Left renal cortex interstitium (tissue), 4 donors: ENCODE data around the gene FOXL1. TPM values are rescaled to one million over a fixed set of nuclear protein-coding genes. Genes with fewer than 3 reads are reported as not detected.

Experiments used
- DNase-seq, 4 donors: peaks; one replicate each; pipeline ENCODE4 v3.0.0-alpha.2; 2013; ENCODE audit warnings: low read depth in 4 of 4, low spot score in 2 of 4, missing footprints in 1 of 4
- polyA plus RNA-seq, 4 donors: library from polyadenylated mRNA; unstranded; fragments of 120-200 nt; gene quantifications; one replicate each; pipeline ENCODE4 v1.2.1, GENCODE V29; 2013; ENCODE audit not compliant: insufficient read length in 4 of 4

Gene FOXL1
- polyA plus RNA-seq, 4 donors, result 13.5 to 24.2 (median 19.0) TPM

- no peak for DNase-seq
These were observed 10.4 kb upstream of the FOXL1 start for GRCh38 chr16:86567701-86568581.

- DNase-seq, result no peak
These were observed 9.4 kb upstream of the FOXL1 start for GRCh38 chr16:86568677-86569623.

- no peak for DNase-seq
These were observed 8.5 kb upstream of the FOXL1 start for GRCh38 chr16:86569701-86570447.

GRCh38 chr16:86570558-86571529, 7.5 kb upstream of the FOXL1 start:
- no peak for DNase-seq

- DNase-seq, result no peak
These were observed 6.8 kb upstream of the FOXL1 start for GRCh38 chr16:86571530-86571915.

DNA sequence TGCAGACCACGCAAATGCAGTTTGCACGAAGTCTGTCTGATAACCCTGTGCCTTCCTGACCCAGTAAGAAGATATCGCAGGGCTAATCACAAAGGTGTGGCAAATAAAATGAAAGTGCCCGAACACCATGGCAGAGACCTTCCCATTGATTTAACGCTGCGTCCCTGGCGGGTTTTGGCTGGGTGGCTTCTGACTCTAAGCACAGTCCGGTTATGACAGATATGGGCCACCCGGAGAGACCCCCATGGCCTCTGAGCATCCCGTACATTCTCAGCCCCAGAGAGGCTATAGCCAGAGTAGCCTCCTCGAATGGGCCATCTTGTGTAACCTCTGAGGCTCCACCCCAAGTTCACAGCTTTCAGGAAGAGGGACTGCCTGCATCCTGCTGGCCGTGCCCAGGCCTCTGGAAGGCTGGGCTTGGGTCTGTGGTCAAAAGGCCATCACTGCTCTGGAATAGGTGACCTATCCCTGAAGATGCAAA, 6.3 kb upstream of the FOXL1 start:
- DNase-seq, result no peak

DNA sequence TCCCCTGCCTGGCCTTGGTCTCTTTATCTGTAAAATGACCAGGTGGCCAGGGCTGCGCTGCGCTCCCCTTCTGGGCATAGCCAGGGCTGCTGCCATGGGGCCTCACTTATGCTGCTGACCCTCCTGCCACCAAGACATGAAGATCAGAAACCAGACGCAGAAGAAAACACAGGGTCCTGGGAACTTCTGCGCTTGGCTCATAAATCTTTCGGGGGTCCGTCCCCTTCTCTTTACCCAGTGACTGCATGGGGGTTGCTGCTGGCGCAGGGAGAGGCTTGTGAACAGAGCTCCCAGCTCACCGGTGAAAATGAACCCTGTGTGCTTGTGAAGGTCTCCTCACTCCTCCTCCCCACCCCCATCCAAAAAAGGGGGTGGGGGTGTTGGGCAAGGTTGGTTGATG, 5.7 kb upstream of the FOXL1 start:
- DNase-seq, result no peak

DNA sequence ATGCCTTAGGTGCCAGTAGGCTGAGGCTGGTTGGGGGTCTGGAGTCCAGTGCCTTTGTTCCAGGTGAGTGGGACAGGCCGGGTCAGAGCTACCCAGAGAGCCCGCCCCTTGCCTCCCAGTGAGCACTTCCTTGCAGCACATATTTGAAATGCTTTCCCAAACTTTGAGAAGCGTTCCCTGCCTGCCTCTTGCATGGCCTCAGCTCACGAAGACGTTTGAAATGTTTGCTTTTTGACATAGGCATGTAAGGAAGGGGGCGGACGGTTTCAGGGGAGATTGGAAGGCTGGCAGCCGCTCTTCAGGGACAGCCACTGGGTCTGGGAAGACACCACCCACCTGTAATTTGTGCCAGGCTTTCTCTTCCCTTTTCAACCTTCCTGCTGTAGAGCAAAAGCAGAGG, 5.1 kb upstream of the FOXL1 start:
- no peak for DNase-seq

DNA sequence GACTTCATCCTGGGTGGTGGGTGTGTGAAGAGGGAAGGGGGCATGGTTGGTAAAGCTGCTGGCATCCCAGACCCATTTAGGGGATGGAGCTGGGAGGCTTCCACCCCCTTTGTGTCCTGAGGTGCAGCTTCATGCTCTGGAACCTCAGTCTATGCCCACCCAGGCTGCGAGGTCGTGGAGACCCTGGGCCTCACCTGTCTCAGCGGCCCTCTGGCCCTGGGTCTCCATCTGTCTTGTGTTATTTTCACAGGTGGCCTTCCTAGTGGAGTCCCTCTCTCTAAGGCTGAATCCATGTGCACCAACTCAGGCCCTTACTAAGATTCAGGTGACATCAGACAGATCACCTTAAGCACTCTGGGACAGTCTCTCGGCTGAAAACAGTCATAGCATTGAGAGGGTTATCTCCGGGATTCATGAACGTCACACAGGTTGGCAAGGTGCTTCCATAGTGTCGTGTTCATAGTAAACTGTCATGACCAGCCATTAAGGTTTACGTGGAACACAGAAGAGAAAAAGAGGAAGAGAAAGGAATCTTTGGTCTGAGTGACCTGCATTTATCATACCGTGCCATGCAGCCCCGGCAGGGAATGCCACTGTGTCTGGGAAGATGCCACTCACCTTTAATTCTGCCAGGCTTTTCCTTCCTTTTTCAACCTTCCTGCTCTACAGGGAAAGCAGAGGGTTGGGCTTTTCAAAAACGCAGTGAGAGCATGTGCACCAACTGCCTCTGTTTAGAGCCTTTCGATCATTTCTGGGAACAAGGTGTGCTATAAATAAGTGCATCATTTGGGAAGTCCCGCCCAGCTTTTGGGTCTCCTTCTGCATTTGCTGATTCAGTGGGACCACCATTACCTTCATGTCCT, 4.5 kb upstream of the FOXL1 start:
- no peak for DNase-seq

DNA sequence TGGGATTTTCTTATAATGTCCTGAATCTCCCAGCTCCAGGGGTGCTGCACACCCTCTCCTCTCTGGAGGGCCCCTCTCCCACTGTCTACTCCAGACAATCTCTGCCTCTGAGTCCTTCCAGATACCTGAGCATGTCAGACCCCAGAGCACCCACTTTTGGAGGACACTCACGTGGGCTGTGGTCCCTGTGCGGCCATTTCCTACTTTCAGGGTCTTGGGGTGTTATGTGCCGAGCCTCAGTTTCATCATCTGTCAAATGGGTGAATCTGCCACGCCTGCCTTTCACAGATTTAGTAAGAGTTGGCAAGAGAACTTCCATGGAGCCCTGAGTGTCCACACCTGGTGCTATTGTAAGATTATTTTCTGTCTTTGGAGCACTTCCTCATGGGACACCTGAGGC, 3.7 kb upstream of the FOXL1 start:
- no peak for DNase-seq

GRCh38 chr16:86575095-86575685, 3.2 kb upstream of the FOXL1 start:
- no peak for DNase-seq

GRCh38 chr16:86575754-86576557, 2.4 kb upstream of the FOXL1 start:
- peak in 2 of 4 donors; percentile 89 to 93 for DNase-seq

DNA sequence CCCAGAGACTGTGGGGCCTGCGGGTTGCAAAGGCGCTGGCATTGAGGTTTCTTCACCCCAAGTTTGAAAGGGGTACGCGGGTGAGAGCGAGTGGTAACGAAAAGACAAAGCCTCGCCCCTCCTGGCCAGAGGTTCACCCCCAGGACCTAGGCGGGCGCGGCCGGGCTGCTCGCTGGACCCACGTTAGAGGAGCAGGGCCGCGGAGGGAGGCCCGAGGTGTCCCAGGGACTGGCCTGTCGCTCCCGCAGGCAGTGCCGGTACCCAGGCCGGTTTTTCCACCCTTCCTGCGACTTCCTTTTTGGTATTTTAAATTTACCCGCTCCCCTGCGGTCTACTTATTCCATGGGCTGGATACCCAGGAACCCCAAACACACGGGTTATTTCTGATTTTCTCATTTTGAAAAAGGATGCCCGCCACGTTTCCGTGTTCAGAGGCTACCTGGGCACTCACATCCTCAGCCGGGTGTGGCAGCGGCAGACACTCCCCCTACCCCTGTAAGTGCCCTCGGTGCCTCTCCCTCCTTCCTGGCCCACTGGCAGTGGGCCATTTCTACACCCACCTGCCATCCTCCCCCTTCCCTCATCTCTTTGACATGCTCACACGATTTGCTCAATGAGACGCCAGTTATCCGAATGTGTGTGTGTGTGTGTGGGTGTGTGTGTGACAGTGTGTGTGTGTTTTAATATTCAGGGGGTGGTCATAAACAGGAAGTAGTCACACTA, 1.6 kb upstream of the FOXL1 start:
- no peak for DNase-seq

DNA sequence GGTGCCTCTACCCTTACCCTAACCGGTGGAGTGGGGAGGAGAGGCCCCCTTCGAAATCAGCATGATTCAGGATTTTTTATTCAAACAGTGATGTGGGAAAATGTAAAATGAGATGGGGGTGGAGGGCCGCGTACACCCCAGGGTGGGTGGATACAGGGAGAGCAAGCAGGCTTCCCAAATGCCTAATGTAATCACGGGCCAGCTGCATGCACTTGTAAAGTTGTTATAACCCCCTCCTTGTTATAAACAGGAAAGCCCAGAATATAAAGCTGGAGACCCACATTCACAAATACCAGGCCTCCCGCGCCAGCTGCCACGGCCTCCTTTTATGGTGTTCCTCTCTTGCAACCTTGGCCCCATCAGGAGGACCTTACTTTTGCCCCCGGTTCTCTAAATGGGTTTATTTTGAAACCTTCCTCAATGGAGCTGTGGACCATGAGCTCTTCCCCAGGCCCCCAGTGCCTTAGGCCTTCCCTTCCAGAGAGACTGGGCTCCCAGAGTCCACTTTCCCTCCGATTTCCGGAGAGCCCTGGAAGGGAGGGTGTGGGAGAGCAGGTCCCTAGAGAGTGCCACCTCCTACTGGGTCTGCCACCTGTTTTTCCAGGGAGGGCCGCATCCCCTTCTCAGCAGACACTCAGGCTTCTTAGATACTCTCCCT, 906 bp upstream of the FOXL1 start:
- no peak for DNase-seq

DNA sequence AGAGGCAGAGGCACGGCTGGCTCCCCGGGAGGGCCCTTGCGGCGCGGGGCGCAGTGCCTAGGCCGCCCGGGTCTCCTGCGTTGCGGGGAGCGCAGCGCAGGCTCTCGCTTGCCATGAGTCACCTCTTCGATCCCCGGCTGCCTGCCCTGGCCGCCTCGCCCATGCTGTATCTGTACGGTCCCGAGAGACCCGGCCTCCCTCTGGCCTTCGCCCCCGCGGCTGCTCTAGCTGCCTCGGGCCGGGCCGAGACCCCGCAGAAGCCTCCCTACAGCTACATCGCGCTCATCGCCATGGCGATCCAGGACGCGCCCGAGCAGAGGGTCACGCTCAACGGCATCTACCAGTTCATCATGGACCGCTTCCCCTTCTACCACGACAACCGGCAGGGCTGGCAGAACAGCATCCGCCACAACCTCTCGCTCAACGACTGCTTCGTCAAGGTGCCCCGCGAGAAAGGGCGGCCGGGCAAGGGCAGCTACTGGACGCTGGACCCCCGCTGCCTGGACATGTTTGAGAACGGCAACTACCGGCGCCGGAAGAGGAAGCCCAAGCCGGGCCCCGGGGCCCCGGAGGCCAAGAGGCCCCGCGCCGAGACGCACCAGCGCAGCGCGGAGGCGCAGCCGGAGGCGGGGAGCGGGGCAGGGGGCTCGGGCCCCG, 390 bp downstream of the FOXL1 start:
- no peak for DNase-seq
